Ureter (tissue), 1 donor: ENCODE measurements around the gene CD4. TPM values are rescaled to one million over a fixed set of nuclear protein-coding genes. Genes with fewer than 3 reads are reported as not detected.
"Not testable (repeated sequence)": the region's sequence is repeated elsewhere in the genome, so short reads cannot be mapped to it uniquely, and the experiment has no call there.

ENCODE experiments used
- DNase-seq: peaks from one replicate; pipeline ENCODE4 v3.0.0-alpha.2; 2020; ENCODE audit warnings: low spot score
- total RNA-seq: library from RNA; stranded (reverse); gene quantifications from one replicate; pipeline ENCODE4 v1.2.4, GENCODE V29; 2023
- donor health status: DM: yes; HTN: yes; CAD: no.

The CD4 gene
- 18.0 TPM for total RNA-seq

- peak; percentile 78 for DNase-seq
Observed at GRCh38 chr12:6788972-6789924, at the start of gene CD4. Gene CD4 (plus strand): TSS chr12:6789528. CDS start chr12:6800139, 10,611 bp downstream.

- not testable (repeated sequence) for DNase-seq
Observed at GRCh38 chr12:6742080-6742479, 47.2 kb upstream of the CD4 start.

- DNase-seq, result no peak
Observed at GRCh38 chr12:6742834-6743233, 46.5 kb upstream of the CD4 start.

GRCh38 chr12:6743300-6743699 lies 46.0 kb upstream of the CD4 start:
- DNase-seq, result not testable (repeated sequence)

GRCh38 chr12:6745741-6746525 lies 43.4 kb upstream of the CD4 start:
- no peak for DNase-seq

- DNase-seq, result no peak
Observed at GRCh38 chr12:6747216-6747615, 42.1 kb upstream of the CD4 start.

GRCh38 chr12:6748761-6749160 lies 40.6 kb upstream of the CD4 start:
- DNase-seq, result no peak

- no peak for DNase-seq
Observed at GRCh38 chr12:6750506-6750905, 38.8 kb upstream of the CD4 start.

GRCh38 chr12:6751767-6752166 lies 37.6 kb upstream of the CD4 start:
- DNase-seq, result no peak

GRCh38 chr12:6752167-6752920 lies 37.0 kb upstream of the CD4 start:
- no peak for DNase-seq

- DNase-seq, result peak; percentile 99
Observed at GRCh38 chr12:6752921-6753771, 36.2 kb upstream of the CD4 start, which contains the start of gene MLF2. Gene MLF2 (minus strand): TSS chr12:6753141. CDS start chr12:6752334, 807 bp downstream.

GRCh38 chr12:6753772-6754356 lies 35.5 kb upstream of the CD4 start:
- no peak for DNase-seq

GRCh38 chr12:6754411-6754810 lies 34.9 kb upstream of the CD4 start:
- DNase-seq, result no peak

- no peak for DNase-seq
Observed at GRCh38 chr12:6757028-6757690, 32.2 kb upstream of the CD4 start.

GRCh38 chr12:6758506-6759095 lies 30.7 kb upstream of the CD4 start:
- DNase-seq, result no peak

GRCh38 chr12:6759741-6760140 lies 29.6 kb upstream of the CD4 start:
- DNase-seq, result no peak

GRCh38 chr12:6763380-6763779 lies 25.9 kb upstream of the CD4 start:
- DNase-seq, result no peak

- peak; percentile 91 for DNase-seq
Observed at GRCh38 chr12:6764011-6764828, 25.1 kb upstream of the CD4 start.
